Esophagus squamous epithelium (tissue), 5 donors: Measurements from ENCODE around the gene RESP18. TPM values are rescaled to one million over a fixed set of nuclear protein-coding genes. Genes with fewer than 3 reads are reported as not detected.

Source experiments
- DNase-seq: peaks from one replicate; lab custom pipeline; 2025; lab: John Stamatoyannopoulos, UW
- H3K27ac ChIP-seq, 4 donors: fragments of 200-600 bp; sonication (generic); one replicate each; pipeline ENCODE4 v1.5.1; 2016 to 2019; ENCODE audit warnings: mild to moderate bottlenecking in 1 of 4
- H3K27me3 ChIP-seq, 4 donors: fragments of 200-600 bp; sonication (generic); 1 replicate in 3 of 4; 2 replicates in 1 of 4; pipeline versions ENCODE4 v1.5.1 to v1.6.0; 2017 to 2021; ENCODE audit warnings: antibody characterized with exemption in 1 of 4
- H3K36me3 ChIP-seq, 3 donors: fragments of 200-600 bp; sonication (generic); one replicate each; pipeline ENCODE4 v1.5.1; 2016 to 2019
- H3K4me1 ChIP-seq, 3 donors: fragments of 200-600 bp; sonication (generic); one replicate each; pipeline ENCODE4 v1.5.1; 2017 to 2019
- H3K4me3 ChIP-seq, 4 donors: fragments of 200-600 bp; sonication (generic); 1 replicate in 3 of 4; 2 replicates in 1 of 4; pipeline ENCODE4 v1.5.1; 2016 to 2019; ENCODE audit warnings: mild to moderate bottlenecking in 2 of 4, moderate library complexity in 1 of 4
- H3K9me3 ChIP-seq, 3 donors: fragments of 200-600 bp; sonication (generic); one replicate each; pipeline ENCODE4 v1.5.1; 2016 to 2019
- CTCF ChIP-seq, 6 experiments: fragments of 450-650 bp in 4 of 6; fragments of 200-600 bp in 2 of 6; sonication (generic) in 2 of 6; IDR thresholded peaks; one replicate each; pipeline ENCODE4 v1.5.1; 2016 to 2019; ENCODE audit warnings: antibody characterized with exemption in 6 of 6, mild to moderate bottlenecking in 4 of 6, moderate library complexity in 4 of 6
- POLR2A ChIP-seq, 4 donors: fragments of 450-650 bp; IDR thresholded peaks; one replicate each; pipeline ENCODE4 v1.6.1; 2017; ENCODE audit warnings: antibody characterized with exemption in 4 of 4, mild to moderate bottlenecking in 4 of 4, moderate library complexity in 3 of 4
- WGBS, 2 donors: methylation state at CpG; one replicate each; pipeline ENCODE4 v1.1.5; 2018; 5-methylcytosine and 5-hydroxymethylcytosine counted together
- intact Hi-C: fragments of 100-400 bp; cut with DNase I; formaldehyde crosslinking; loops from one replicate; pipeline ENCODE4 v1.15.0; 2022
- total RNA-seq, 4 donors: library from RNA; depleted of rRNA; stranded (reverse); fragments of >200 nt; gene quantifications; one replicate each; pipeline ENCODE4 v1.1.0, GENCODE V29; 2016
- donor health status: DM: yes; HTN: yes; CAD: no.

RESP18 gene
- total RNA-seq, 4 donors from 2014 or later = not detected

DNA sequence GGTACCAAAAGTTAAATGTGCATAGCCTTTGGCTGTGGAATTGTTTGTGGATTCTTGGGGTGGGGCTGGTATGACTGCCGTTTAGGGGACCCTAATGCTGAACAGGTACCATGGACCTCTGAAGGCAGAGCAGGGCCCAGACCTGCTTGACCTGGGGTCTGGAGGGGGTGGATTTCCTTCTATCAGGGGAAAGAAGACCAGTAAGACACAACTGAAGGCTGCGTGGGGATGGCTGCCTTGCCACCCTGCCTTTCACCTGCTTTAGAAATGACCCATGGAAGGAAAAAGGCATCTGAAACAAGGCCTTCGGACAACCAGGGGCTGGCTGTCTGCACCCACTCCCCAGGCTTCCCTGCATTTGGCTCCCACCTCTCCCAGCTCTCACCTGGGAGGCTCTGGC is 17.7 kb upstream of the RESP18 start:
- Histone ChIP-seq H3K9me3 (no peaks in the 10 kb centered on the region), H3K4me1 (no peaks in the 10 kb centered on the region), H3K4me3 (no peak overlapping the region), H3K36me3 (no peaks in the 10 kb centered on the region), H3K27ac (no peak overlapping the region), H3K27me3 (peaks cover 0 to 81% (median 0%) of the 10 kb centered on the region in 4 donors)
- no peak for DNase-seq
- intact Hi-C loops = no loop called here
- 48% methylated on average over 2 to 3 of the region's 3 CpGs for WGBS, 2 donors
- TF ChIP-seq POLR2A (IDR thresholded peaks at IDR 0.05) (no peak), CTCF (IDR thresholded peaks at IDR 0.05) (no peak)

DNA sequence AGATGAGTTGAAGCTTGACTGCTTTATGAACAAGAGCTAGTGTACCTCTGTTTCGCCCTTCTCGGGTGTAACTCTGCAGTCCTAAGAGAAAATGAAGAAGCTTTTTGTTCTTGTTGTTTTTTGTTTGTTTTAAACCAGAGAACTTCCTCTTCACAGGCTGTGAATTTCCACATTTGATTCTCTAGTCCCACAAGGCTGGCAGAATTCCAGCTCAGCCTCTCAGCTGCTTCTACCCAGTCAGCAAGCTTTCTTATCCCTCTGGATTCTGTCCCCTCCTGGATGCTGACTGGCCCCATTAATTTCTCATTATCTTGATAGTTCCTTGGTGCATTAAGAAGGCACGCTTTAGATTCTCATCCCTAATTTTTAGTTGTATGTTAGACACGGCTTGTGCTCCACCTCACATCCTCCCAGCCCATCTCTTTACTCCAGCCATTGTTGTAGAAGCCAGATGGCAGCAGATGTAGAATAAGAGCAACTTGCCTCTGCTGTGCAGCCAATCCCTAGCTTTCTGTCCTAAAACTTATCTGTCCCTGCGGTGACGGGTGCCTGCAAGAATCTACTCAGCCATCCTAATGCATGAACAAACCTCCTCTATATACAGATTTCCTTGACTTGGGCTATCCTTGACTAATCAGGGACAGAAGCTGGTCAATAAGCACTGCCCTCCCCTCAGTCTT is 12.3 kb upstream of the RESP18 start:
- H3K9me3 ChIP-seq = no peaks in the 10 kb centered on the region
- intact Hi-C loops = no loop called here
- no peaks in the 10 kb centered on the region for H3K36me3 ChIP-seq
- TF ChIP-seq CTCF (IDR thresholded peaks at IDR 0.05) = no peak
- TF ChIP-seq POLR2A (IDR thresholded peaks at IDR 0.05) = no peak
- no peaks in the 10 kb centered on the region for H3K4me1 ChIP-seq
- no peak for DNase-seq
- 44 to 53% methylated on average over 6 of the region's 6 CpGs for WGBS, 2 donors
- H3K27ac ChIP-seq = no peak overlapping the region
- no peak overlapping the region for H3K4me3 ChIP-seq
- H3K27me3 ChIP-seq = peaks cover 0 to 46% (median 0%) of the 10 kb centered on the region in 4 donors

DNA sequence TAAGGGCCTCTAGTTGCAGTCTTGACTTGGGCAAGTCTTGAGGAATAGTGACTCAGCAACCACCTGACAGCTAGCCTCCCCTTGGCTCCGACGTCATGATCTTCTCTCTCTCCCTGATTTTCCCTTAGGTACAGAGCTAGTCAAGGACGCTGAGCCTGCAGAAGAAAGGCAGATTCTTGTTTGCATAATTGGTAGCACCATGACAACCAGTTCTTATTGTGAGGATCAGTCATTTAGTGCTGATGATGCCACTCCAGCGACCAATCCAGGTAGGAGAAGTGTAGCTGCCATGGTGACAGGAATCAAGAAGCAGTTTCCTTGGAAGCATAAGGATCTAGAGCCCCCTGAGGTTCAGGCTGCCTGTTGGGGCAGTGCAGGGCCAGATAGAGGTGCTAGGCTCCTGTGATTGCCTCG is 2.8 kb upstream of the RESP18 start:
- no peak overlapping the region for H3K27ac ChIP-seq
- DNase-seq = no peak
- peaks cover 0 to 86% (median 9%) of the 10 kb centered on the region in 4 donors for H3K27me3 ChIP-seq
- intact Hi-C loops = no loop called here
- no peaks in the 10 kb centered on the region for H3K9me3 ChIP-seq
- no peaks in the 10 kb centered on the region for H3K36me3 ChIP-seq
- no peak for TF ChIP-seq CTCF (IDR thresholded peaks at IDR 0.05)
- no peak for TF ChIP-seq POLR2A (IDR thresholded peaks at IDR 0.05)
- WGBS, 2 donors = 37 to 49% methylated on average over 5 of the region's 5 CpGs
- H3K4me1 ChIP-seq = no peaks in the 10 kb centered on the region
- H3K4me3 ChIP-seq = no peak overlapping the region

DNA sequence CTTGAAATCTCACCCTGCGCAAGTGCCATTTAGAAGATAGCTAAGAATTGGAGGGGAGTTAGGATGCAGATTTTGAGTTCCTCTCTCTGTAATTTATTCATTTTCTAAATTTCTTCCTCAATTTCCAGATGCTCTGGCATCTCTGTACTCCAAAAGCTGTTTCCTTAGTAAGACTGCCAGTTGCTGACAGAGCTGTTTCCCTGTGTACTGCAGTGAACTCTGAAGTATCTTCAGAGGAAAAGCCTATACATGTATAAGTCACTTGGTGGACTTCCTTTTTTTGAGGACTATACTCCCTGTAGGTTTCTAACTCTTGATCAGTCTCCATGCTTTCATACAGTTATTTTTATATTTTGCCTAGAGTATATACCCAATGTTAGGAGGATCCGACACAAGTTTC is 1.5 kb upstream of the RESP18 start:
- peaks cover 0 to 87% (median 9%) of the 10 kb centered on the region in 4 donors for H3K27me3 ChIP-seq
- no peaks in the 10 kb centered on the region for H3K36me3 ChIP-seq
- intact Hi-C loops = no loop called here

More for the DNA sequence above, 1.5 kb upstream of the RESP18 start:
- TF ChIP-seq CTCF (IDR thresholded peaks at IDR 0.05) (no peak), POLR2A (IDR thresholded peaks at IDR 0.05) (no peak)
- Histone ChIP-seq H3K9me3 (no peaks in the 10 kb centered on the region), H3K4me1 (no peaks in the 10 kb centered on the region), H3K4me3 (no peak overlapping the region), H3K27ac (no peak overlapping the region)
- WGBS, 2 donors = 85 to 94% methylated on average over 2 of the region's 2 CpGs
- DNase-seq = no peak
